ENCODE measurements around the gene TANGO6. TPM values are rescaled to one million over a fixed set of nuclear protein-coding genes. Genes with fewer than 3 reads are reported as not detected.

Gene TANGO6
- total RNA-seq, 1 experiment from 2014 or later, result 17.1 TPM

DNA sequence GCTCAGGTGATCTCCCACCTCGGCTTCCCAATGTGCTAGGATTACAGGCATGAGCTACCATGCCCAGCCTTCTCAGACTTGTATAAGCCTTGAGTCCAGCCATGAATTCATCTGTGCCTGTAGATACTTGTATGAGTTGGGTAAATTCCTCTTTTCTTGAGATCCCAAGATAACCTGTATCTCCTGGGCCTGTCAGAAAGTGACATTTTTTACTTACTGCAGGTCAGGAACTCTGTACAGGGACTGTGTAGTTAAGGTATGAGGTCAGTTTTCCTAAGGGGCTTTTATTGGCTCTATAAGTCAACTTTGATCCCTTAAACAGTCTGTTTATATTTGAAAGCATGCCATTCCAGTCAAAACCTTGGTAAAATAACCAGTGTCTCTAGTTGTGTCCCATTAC, 155.8 kb downstream of the TANGO6 start:
- Histone ChIP-seq H3K4me3 (no peak overlapping the region), H3K27me3 (replicated peaks) (no peaks in the 10 kb centered on the region), H3K36me3 (no peaks in the 10 kb centered on the region), H3K27ac (no peak overlapping the region), H3K4me1 (replicated peaks) (peaks cover 18% of the 10 kb centered on the region), H3K9me3 (replicated peaks) (0 out of 2 replicates have a peak, but pooled peaks cover 3% of the 10 kb centered on the region)
- no peak for DNase-seq (ENCODE audit: low read depth in 1 of 2, low spot score in 2 of 2)

DNA sequence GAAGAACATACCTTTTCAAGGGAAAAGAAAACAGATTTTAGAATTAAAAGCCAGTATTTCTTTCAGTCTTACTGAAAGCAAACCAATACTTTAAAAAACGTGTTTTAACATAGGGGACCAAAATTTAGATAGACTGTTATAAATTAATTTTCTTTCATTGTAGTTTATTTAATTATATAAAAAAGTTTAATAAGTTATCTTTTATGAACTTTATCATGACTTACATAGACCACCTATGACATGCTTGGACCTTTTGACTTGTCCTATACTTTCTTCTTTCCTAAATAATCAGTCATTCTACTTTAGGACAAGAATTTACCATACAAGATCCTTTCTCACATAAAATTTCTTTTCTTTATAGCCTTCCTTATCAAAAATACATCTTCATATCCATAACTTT, 160.2 kb downstream of the TANGO6 start:
- Histone ChIP-seq H3K36me3 (no peaks in the 10 kb centered on the region), H3K27ac (no peak overlapping the region), H3K4me1 (replicated peaks) (no peaks in the 10 kb centered on the region), H3K27me3 (replicated peaks) (no peaks in the 10 kb centered on the region), H3K4me3 (no peak overlapping the region), H3K9me3 (replicated peaks) (0 out of 2 replicates have a peak, but pooled peaks cover 3% of the 10 kb centered on the region)
- no peak for DNase-seq (ENCODE audit: low read depth in 1 of 2, low spot score in 2 of 2)

DNA sequence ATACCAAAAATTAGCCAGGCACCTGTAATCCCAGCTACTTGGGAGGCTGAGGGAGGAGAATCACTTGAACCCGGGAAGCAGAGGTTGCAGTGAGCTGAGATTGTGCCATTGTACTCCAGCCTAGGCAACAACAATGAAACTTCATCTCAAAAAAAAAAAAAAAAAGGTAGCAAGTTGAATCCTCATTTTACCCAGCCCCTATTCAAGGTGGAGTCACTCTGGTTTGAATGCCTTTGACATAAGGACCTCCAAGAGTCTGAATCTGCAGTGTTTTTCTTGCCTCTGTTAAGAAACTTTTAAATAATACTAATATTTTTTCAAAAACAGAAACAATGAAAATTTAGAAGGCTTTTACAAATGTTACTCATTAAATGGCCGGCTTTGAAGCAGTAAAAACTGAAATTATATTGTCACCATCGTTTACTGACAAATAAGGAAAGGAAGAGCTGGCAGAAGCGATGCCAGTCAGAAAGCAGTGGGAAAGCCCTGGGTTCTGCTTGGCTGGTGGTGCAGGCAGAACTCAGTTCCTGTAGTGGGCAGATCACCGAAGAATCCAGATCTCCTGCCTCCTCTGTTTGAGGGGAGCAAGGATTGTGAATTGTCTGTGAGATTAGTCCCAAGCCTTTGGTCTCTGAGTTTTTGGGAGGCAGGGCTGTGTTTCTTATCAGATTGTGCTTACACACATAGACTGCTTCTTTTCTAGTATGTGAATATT, 162.5 kb downstream of the TANGO6 start:
- Histone ChIP-seq H3K36me3 (no peaks in the 10 kb centered on the region), H3K27ac (no peak overlapping the region), H3K9me3 (replicated peaks) (0 out of 2 replicates have a peak, but pooled peaks cover 3% of the 10 kb centered on the region)

DNA sequence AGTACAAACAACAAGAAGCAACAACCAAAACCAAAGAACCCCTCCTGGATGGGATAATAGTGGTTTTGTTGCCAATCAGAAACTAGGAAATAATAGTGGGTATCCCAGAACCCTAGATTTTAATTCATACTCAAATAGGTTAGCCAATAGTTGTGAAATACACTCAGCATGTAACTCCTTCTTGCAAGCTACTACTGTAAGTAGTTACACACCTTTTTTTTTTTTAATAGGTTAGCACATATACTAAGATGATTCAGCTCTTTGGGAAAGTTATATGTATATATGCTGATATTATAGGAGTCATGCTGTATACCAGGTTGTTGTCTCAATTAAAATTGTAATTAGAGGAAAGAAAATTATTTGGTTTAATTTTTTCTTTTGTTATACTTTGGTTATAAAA, 169.6 kb downstream of the TANGO6 start:
- H3K9me3 ChIP-seq (replicated peaks), result no peaks in the 10 kb centered on the region; the same call in 1 of the 2 replicates
- no peaks in the 10 kb centered on the region for H3K27me3 ChIP-seq (replicated peaks)
- no peak overlapping the region for H3K27ac ChIP-seq
- no peak overlapping the region for H3K4me3 ChIP-seq
- H3K36me3 ChIP-seq, result no peaks in the 10 kb centered on the region
- DNase-seq (ENCODE audit: low read depth in 1 of 2, low spot score in 2 of 2), result no peak
- peaks cover 11% of the 10 kb centered on the region for H3K4me1 ChIP-seq (replicated peaks)

More for the DNA sequence above, 162.5 kb downstream of the TANGO6 start:
- DNase-seq (ENCODE audit: low read depth in 1 of 2, low spot score in 2 of 2), result no peak
- H3K4me1 ChIP-seq (replicated peaks), result no peaks in the 10 kb centered on the region
- H3K4me3 ChIP-seq, result no peak overlapping the region
- no peaks in the 10 kb centered on the region for H3K27me3 ChIP-seq (replicated peaks)

DNA sequence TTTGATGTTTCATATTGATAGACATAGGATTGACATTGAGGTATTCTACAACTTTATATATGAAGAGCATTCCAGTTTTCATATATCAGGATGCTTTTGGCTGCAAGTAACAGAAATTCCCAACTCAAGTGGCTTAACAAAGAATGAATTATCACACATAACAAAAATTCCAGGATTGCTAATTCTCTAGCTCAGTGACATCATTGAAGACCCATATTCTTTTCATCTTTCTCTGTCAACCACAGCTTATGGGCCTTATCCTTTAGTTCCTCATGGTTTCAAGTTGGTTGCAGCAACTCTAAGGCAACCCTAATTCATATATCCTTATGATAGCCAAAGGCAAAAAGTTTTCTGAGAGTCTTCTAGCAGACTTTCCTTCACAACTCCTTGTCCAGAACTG, 170.7 kb downstream of the TANGO6 start:
- no peak overlapping the region for H3K27ac ChIP-seq
- peaks cover 11% of the 10 kb centered on the region for H3K4me1 ChIP-seq (replicated peaks)
- H3K27me3 ChIP-seq (replicated peaks), result no peaks in the 10 kb centered on the region
- H3K9me3 ChIP-seq (replicated peaks), result no peaks in the 10 kb centered on the region; the same call in 1 of the 2 replicates
- no peak for DNase-seq (ENCODE audit: low read depth in 1 of 2, low spot score in 2 of 2)
- no peak overlapping the region for H3K4me3 ChIP-seq
- H3K36me3 ChIP-seq, result no peaks in the 10 kb centered on the region

DNA sequence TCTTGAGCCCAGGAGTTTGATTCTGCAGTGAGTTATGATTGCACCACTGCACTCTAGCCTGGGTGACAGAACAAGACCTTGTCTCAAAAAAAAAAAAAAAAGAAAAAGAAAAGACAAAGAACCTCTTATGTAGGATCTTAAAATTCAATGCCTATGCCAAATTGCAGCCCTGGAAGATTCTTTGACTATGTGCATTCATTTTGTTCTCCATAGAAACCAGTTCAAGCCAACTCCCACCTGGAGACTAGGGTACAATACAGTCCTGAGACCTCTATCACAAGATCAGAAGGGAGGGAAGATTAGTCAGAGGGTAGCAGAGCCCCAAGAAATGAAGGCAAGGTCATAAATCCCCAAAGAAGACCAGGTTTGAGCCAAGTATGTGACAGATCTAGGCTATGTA, 171.5 kb downstream of the TANGO6 start:
- Histone ChIP-seq H3K36me3 (no peaks in the 10 kb centered on the region), H3K27me3 (replicated peaks) (no peaks in the 10 kb centered on the region), H3K4me3 (no peak overlapping the region), H3K9me3 (replicated peaks) (no peaks in the 10 kb centered on the region; the same call in 1 of the 2 replicates), H3K4me1 (replicated peaks) (peaks cover 11% of the 10 kb centered on the region), H3K27ac (no peak overlapping the region)
- DNase-seq (ENCODE audit: low read depth in 1 of 2, low spot score in 2 of 2), result no peak

DNA sequence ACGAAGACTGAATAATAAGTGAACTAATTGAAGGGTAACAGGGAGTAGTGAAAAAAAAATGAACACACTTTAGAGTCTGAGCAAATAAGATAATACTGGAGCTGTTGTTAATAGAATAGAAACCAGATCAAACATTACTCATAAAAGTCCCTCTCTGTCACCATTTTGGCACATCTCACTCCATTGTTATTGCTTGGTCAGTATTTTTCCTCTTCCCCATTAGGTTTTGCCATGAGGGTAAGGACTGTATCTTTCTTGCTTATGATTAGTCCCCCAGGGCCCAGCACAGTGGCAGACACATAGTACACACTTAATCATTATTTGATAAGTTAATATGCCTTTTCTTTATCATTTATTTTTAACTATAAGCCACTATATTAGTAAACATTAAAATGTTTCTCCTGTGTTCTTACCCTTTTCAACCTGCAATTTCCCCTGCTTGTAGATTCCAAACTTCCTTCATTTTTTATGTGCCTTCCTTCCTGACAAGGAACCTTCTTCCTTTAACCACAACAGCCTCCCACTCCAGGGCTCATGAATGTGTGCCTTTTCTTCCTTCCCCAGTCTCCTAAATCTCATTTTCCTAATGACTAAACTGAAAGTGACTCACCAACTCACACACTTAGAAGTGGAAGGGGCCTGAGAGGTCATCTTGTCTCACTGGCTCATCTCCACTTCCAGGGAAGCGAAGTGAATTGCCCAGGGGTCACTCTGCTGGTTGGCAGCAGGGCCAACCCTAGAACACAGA, 173.9 kb downstream of the TANGO6 start:
- H3K27ac ChIP-seq, result no peak overlapping the region
- no peaks in the 10 kb centered on the region; the same call in 1 of the 2 replicates for H3K9me3 ChIP-seq (replicated peaks)
- H3K36me3 ChIP-seq, result no peaks in the 10 kb centered on the region
- no peak overlapping the region for H3K4me3 ChIP-seq
- H3K27me3 ChIP-seq (replicated peaks), result no peaks in the 10 kb centered on the region
- DNase-seq (ENCODE audit: low read depth in 1 of 2, low spot score in 2 of 2), result peak in 1 of 2 experiments; percentile 31
- peaks cover 11% of the 10 kb centered on the region for H3K4me1 ChIP-seq (replicated peaks)

DNA sequence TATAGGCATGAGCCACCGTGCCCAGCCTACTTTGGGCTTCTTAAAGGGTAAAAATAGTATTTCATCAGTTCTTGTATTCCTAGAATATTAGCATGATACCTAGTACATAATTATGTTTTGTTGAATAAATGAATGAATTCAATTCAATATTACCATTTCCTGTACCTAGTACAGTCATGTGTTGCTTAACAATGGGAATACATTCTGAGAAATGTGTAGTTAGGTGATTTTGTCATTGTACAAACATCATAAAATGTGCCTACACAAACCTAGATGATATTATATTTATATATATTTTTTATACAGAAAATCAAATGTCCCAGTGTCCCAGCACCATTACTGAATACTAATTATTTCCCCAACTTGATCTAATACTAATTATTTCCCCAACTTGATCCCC, 176.5 kb downstream of the TANGO6 start:
- H3K4me3 ChIP-seq, result no peak overlapping the region
- H3K4me1 ChIP-seq (replicated peaks), result peaks cover 11% of the 10 kb centered on the region
- H3K36me3 ChIP-seq, result no peaks in the 10 kb centered on the region
- H3K9me3 ChIP-seq (replicated peaks), result no peaks in the 10 kb centered on the region; the same call in 1 of the 2 replicates
- H3K27ac ChIP-seq, result no peak overlapping the region
- DNase-seq (ENCODE audit: low read depth in 1 of 2, low spot score in 2 of 2), result no peak
- no peaks in the 10 kb centered on the region for H3K27me3 ChIP-seq (replicated peaks)

DNA sequence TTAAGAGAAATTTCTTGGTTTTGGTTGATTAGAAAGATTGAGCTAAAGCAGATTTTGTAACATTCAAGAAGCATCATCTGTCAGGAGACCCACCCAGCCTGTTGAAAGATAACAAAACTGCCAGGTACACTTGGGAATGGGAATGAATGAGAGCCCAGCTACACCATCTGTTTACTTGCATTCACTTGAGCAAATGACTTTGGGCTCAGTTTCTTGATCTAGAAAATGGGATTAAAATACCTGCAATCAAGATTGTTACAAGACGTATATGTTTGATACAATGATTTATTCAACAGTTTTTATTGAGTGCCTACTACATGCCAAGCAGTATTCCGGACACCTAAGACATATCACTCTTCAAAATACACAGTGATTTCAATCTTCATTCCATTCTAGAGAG, 185.8 kb downstream of the TANGO6 start:
- H3K9me3 ChIP-seq (replicated peaks), result no peaks in the 10 kb centered on the region
- no peak overlapping the region for H3K4me3 ChIP-seq
- no peaks in the 10 kb centered on the region for H3K36me3 ChIP-seq
- no peak overlapping the region for H3K27ac ChIP-seq
- DNase-seq (ENCODE audit: low read depth in 1 of 2, low spot score in 2 of 2), result no peak
- H3K4me1 ChIP-seq (replicated peaks), result no peaks in the 10 kb centered on the region
- no peaks in the 10 kb centered on the region for H3K27me3 ChIP-seq (replicated peaks)

DNA sequence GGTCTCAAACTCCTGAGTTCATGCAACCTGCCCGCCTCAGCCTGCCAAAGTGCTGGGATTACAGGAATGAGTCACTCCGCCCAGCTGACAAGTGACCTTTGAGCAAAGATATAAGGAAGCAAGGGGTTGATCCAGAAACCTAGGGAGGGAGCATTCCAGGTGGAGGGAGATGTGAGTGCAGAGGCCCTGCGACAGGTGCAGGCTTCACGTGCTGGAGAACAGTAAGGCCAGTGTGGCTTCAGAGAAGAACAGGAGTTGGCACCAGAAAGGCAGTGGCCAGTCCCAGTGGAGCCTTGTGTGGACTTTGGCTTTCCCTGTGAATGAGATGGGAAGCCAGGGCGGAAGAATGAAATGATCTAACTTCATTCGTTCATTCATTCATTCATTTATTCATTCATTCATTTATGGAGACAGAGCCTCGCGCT, 188.6 kb downstream of the TANGO6 start:
- DNase-seq (ENCODE audit: low read depth in 1 of 2, low spot score in 2 of 2), result no peak
- H3K36me3 ChIP-seq, result no peaks in the 10 kb centered on the region
- no peak overlapping the region for H3K4me3 ChIP-seq
- H3K27ac ChIP-seq, result no peak overlapping the region
- no peaks in the 10 kb centered on the region for H3K9me3 ChIP-seq (replicated peaks)
- H3K27me3 ChIP-seq (replicated peaks), result no peaks in the 10 kb centered on the region
- H3K4me1 ChIP-seq (replicated peaks), result no peaks in the 10 kb centered on the region

DNA sequence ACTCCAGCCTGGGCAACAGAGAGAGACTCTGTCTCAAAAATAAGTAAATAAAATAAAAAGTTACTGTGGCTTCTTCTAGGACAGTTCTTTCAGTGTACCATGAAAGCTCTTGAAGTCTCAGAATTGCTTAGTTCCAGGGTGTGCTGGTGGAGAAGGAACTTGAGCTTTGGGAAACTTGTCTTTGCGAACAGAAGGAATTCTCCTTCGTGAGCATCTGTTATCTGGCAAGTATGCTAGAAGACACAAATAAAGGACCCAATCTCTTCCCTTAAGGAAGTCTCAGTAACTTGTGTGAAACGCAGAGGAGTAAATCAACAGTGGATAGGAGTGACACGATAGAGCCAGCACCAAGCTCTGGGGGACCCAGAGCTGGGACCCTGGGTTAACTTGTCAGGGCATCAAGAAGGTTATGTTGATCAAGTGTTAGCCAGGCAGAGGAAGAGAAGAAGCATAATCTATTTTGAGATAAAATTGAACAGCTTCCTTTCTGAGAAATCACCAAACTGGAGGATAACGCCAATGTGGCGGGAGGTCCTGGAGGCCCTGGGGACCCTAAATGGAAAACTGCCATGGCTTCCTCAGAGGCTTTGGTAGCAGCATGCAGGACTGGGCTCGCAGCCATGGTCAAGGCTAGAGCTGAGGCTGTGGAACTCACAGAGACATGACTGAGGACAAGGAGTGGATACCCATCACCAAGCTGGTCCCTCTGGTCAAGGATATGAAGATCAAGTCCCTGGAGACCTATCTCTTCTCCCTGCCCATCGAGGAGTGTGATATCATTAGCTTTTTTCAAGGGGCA, 190.0 kb downstream of the TANGO6 start:
- Histone ChIP-seq H3K9me3 (replicated peaks) (no peaks in the 10 kb centered on the region), H3K27me3 (replicated peaks) (no peaks in the 10 kb centered on the region), H3K36me3 (no peaks in the 10 kb centered on the region), H3K27ac (no peak overlapping the region), H3K4me1 (replicated peaks) (no peaks in the 10 kb centered on the region), H3K4me3 (no peak overlapping the region)
- no peak for DNase-seq (ENCODE audit: low read depth in 1 of 2, low spot score in 2 of 2)

DNA sequence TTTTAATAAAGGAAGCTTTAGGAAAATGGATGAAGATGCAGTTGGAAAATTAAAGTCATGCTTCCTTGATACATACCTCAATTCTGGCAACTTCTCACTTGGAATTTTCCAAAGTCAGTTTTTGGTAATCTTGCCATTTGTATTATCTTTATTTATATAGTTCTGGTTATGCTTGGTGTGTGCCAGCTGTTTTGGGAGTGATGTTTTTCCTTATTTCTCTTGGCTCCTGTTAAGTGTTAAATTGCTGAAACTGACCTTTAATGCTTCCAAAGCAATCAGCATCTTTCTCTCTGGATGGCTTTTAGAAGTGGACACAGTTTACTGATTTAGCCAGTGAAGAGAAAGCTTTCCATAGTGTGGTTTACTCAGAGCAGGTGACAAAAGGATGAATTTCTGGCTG, 192.0 kb downstream of the TANGO6 start:
- Histone ChIP-seq H3K4me3 (no peak overlapping the region), H3K27ac (no peak overlapping the region), H3K36me3 (no peaks in the 10 kb centered on the region), H3K4me1 (replicated peaks) (peaks cover 5% of the 10 kb centered on the region; the same call in 1 of the 2 replicates), H3K27me3 (replicated peaks) (no peaks in the 10 kb centered on the region), H3K9me3 (replicated peaks) (no peaks in the 10 kb centered on the region)
- no peak for DNase-seq (ENCODE audit: low read depth in 1 of 2, low spot score in 2 of 2)

DNA sequence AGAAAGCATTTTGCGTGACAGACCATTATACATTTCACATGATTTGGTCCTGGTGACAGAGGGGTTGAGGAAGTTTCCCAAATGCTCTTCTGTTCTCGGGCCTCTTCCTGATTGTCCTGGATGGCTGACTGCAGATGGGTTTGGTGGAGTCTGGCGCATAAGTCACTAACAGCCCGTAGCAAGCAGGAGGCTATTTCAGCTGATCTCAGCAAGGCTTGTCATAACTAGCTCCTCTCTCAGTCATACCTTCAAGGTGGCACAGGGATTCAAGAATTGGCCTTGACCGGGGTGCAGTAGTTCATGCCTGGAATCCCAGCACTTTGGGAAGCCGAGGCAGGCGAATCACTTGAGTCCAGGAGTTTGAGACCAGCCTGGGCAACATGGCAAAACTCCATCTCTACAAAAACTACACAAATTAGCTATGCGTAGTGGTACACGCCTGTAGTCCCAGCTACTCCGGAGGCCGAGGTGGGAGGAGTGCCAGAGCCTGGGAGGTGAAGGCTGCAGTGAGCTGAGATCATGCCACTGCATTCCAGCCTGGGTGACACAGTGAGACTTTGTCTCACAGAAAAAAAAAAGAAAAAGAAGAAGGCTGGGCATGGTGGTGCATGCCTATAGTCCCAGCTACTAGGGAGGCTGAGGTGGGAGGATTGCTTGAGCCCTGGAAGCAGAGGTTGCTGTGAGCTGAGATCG, 193.2 kb downstream of the TANGO6 start:
- Histone ChIP-seq H3K4me1 (replicated peaks) (peaks cover 5% of the 10 kb centered on the region; the same call in 1 of the 2 replicates), H3K27me3 (replicated peaks) (no peaks in the 10 kb centered on the region), H3K9me3 (replicated peaks) (0 out of 2 replicates have a peak, but pooled peaks cover under 1% of the 10 kb centered on the region), H3K36me3 (peaks cover 2% of the 10 kb centered on the region), H3K27ac (no peak overlapping the region), H3K4me3 (no peak overlapping the region)
- no peak for DNase-seq (ENCODE audit: low read depth in 1 of 2, low spot score in 2 of 2)
